ENCODE data around the gene REPIN1. TPM values are rescaled to one million over a fixed set of nuclear protein-coding genes. Genes with fewer than 3 reads are reported as not detected.

Gene REPIN1
- total RNA-seq, 1 experiment from 2014 or later, result 106 TPM

GRCh38 chr7:150326657-150327268, 41.9 kb upstream of the REPIN1 start:
- Histone ChIP-seq H4K5ac (ENCODE audit: insufficient read length, low read depth, low read length) (no peak overlapping the region), H4K91ac (ENCODE audit: insufficient read length, low read depth, low read length) (no peak overlapping the region), H4K20me1 (ENCODE audit: control insufficient read depth, insufficient read depth, insufficient read length) (no peaks in the 10 kb centered on the region), H2BK15ac (ENCODE audit: low read depth, low read length) (no peak overlapping the region), H3K79me2 (ENCODE audit: insufficient read depth, low read length) (no peaks in the 10 kb centered on the region), H3T11ph (ENCODE audit: low read length) (no peak overlapping the region), H3K4me1 (ENCODE audit: insufficient read depth, low read length) (peaks cover 17% of the 10 kb centered on the region; the same call in 1 of the 2 replicates), H2BK20ac (ENCODE audit: low read depth, low read length, poor library complexity, severe bottlenecking) (no peak overlapping the region), H2AFZ (ENCODE audit: low read length) (no peak overlapping the region), H2AK5ac (ENCODE audit: insufficient read length, low read length) (no peak overlapping the region), H3K18ac (ENCODE audit: insufficient read length, low read depth, low read length) (no peak overlapping the region), H2BK12ac (ENCODE audit: insufficient read length, low read depth, low read length) (no peak overlapping the region), H3K23ac (ENCODE audit: insufficient read length, low read depth, low read length) (no peak overlapping the region), H3K9ac (ENCODE audit: extremely low read depth, insufficient read length, low read length) (no peak overlapping the region), H3K14ac (ENCODE audit: insufficient read depth, low read length) (no peak overlapping the region), H3K4ac (ENCODE audit: low read depth, low read length) (no peak overlapping the region), H3K27ac (ENCODE audit: insufficient read length, low read depth, low read length) (no peak overlapping the region), H3K79me1 (ENCODE audit: insufficient read depth, low read depth, low read length, poor library complexity, severe bottlenecking) (no peaks in the 10 kb centered on the region), H2BK120ac (ENCODE audit: low read depth, low read length, poor library complexity, severe bottlenecking) (no peak overlapping the region), H3K23me2 (ENCODE audit: insufficient read length, low read depth, low read length, poor library complexity, severe bottlenecking) (peaks cover 7% of the 10 kb centered on the region), H3K27me3 (ENCODE audit: insufficient read depth, low read length) (no peaks in the 10 kb centered on the region), H3K4me2 (ENCODE audit: insufficient read depth, insufficient read length, low read length) (no peak overlapping the region), H3K56ac (ENCODE audit: insufficient read length, low read depth, low read length) (no peak overlapping the region), H4K8ac (replicated peaks; ENCODE audit: insufficient read length, low read depth, low read length) (no peak overlapping the region), H2BK5ac (ENCODE audit: insufficient read length, low read length) (no peak overlapping the region), H3K9me3 (ENCODE audit: control insufficient read depth, low read depth, low read length) (no peaks in the 10 kb centered on the region)
- DNase-seq, result no peak
- Mint-ChIP-seq H3K4me3 (no peak overlapping the region), H3K36me3 (ENCODE audit: insufficient read depth in 1 of 3, low read depth in 3 of 3) (peaks cover 0 to 54% (median 4%) of the 10 kb centered on the region in 3 experiments; a peak in 4 of 7 replicates), H3K27ac (no peak overlapping the region), H3K9me3 (no peaks in the 10 kb centered on the region; a peak in 1 of 5 replicates), H3K27me3 (ENCODE audit: low read depth) (peaks cover 34% of the 10 kb centered on the region), H3K4me1 (peaks cover 37 to 46% of the 10 kb centered on the region in 2 experiments)
- no CpG with 5 or more reads among the region's 4 CpGs for WGBS (ENCODE audit: extremely low coverage, insufficient read length, low lambda C conversion rate)
- TF ChIP-seq, protein P1, sequence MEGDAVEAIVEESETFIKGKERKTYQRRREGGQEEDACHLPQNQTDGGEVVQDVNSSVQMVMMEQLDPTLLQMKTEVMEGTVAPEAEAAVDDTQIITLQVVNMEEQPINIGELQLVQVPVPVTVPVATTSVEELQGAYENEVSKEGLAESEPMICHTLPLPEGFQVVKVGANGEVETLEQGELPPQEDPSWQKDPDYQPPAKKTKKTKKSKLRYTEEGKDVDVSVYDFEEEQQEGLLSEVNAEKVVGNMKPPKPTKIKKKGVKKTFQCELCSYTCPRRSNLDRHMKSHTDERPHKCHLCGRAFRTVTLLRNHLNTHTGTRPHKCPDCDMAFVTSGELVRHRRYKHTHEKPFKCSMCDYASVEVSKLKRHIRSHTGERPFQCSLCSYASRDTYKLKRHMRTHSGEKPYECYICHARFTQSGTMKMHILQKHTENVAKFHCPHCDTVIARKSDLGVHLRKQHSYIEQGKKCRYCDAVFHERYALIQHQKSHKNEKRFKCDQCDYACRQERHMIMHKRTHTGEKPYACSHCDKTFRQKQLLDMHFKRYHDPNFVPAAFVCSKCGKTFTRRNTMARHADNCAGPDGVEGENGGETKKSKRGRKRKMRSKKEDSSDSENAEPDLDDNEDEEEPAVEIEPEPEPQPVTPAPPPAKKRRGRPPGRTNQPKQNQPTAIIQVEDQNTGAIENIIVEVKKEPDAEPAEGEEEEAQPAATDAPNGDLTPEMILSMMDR (conservative IDR thresholded peaks at IDR 0.05), result no peak

Data from H9 (cell line).